Stimulated activated CD4-positive, alpha-beta T cell treated with anti-CD3 and anti-CD28 coated beads, Interleukin-4, amount 100 ng/mL, for 4 hours (primary cell): ENCODE data around the gene RNF213.

Experiments
- DNase-seq, 2 experiments: peaks; one replicate each; pipeline ENCODE4 v3.0.0-alpha.2; 2020

RNF213 gene

GRCh38 chr17:80374732-80375585 lies 114.3 kb downstream of the RNF213 start:
- no peak for DNase-seq

- no peak for DNase-seq
These were observed 115.9 kb downstream of the RNF213 start for GRCh38 chr17:80376531-80376930.

- DNase-seq: no peak
These were observed 117.1 kb downstream of the RNF213 start for GRCh38 chr17:80377798-80378197.

GRCh38 chr17:80379348-80379747 lies 118.7 kb downstream of the RNF213 start:
- no peak for DNase-seq

- no peak for DNase-seq
These were observed 119.4 kb downstream of the RNF213 start for GRCh38 chr17:80380068-80380467.

GRCh38 chr17:80380555-80381002 lies 119.9 kb downstream of the RNF213 start:
- no peak for DNase-seq

- no peak for DNase-seq
These were observed 120.8 kb downstream of the RNF213 start for GRCh38 chr17:80381416-80381923.

GRCh38 chr17:80382446-80382845 lies 121.8 kb downstream of the RNF213 start:
- DNase-seq: no peak

GRCh38 chr17:80382956-80383355 lies 122.3 kb downstream of the RNF213 start:
- no peak for DNase-seq

GRCh38 chr17:80384078-80384960 lies 123.7 kb downstream of the RNF213 start:
- DNase-seq: no peak

GRCh38 chr17:80385046-80385445 lies 124.4 kb downstream of the RNF213 start:
- no peak for DNase-seq

- no peak for DNase-seq
These were observed 125.7 kb downstream of the RNF213 start for GRCh38 chr17:80386341-80386740.

- DNase-seq: no peak
These were observed 126.4 kb downstream of the RNF213 start for GRCh38 chr17:80387071-80387470.

- DNase-seq: no peak
These were observed 127.5 kb downstream of the RNF213 start for GRCh38 chr17:80388175-80388574.

- DNase-seq: no peak
These were observed 127.9 kb downstream of the RNF213 start for GRCh38 chr17:80388601-80389000.

GRCh38 chr17:80389011-80389995 lies 128.7 kb downstream of the RNF213 start:
- DNase-seq: no peak

GRCh38 chr17:80393241-80393890 lies 132.7 kb downstream of the RNF213 start:
- DNase-seq: no peak

- DNase-seq: no peak
These were observed 133.3 kb downstream of the RNF213 start for GRCh38 chr17:80393961-80394360.

- DNase-seq: no peak
These were observed 134.1 kb downstream of the RNF213 start for GRCh38 chr17:80394629-80395216.

- DNase-seq: no peak
These were observed 134.9 kb downstream of the RNF213 start for GRCh38 chr17:80395402-80396151.
